Gastrocnemius medialis (tissue), 4 donors: Measurements from ENCODE around the gene ZBTB16.

Experiments
- CTCF ChIP-seq, 5 experiments: fragments of 450-650 bp in 3 of 5; fragments of 200-600 bp in 2 of 5; sonication (generic) in 2 of 5; IDR thresholded peaks in 4 of 5; conservative IDR thresholded peaks in 1 of 5; 1 replicate in 4 of 5; 2 replicates in 1 of 5; pipeline ENCODE4 v1.5.1; 2016 to 2019; ENCODE audit warnings: antibody characterized with exemption in 5 of 5, mild to moderate bottlenecking in 3 of 5, moderate library complexity in 3 of 5
- POLR2A ChIP-seq, 2 donors: fragments of 450-650 bp; IDR thresholded peaks; one replicate each; pipeline ENCODE4 v1.6.1; 2017; ENCODE audit warnings: antibody characterized with exemption in 2 of 2, mild to moderate bottlenecking in 2 of 2, moderate library complexity in 2 of 2

GRCh38 chr11:114180301-114181055 lies 121.0 kb downstream of the ZBTB16 start:
- TF ChIP-seq CTCF (IDR thresholded peaks at IDR 0.05 in 4 of 5, conservative IDR thresholded peaks at IDR 0.05 in 1 of 5) = peak in 4 of 5 experiments; percentile 48 to 70 (median 63)
- TF ChIP-seq POLR2A (IDR thresholded peaks at IDR 0.05) = no peak
